Measurements from ENCODE around the gene CRB3. TPM values are rescaled to one million over a fixed set of nuclear protein-coding genes. Genes with fewer than 3 reads are reported as not detected.
A peak's percentile ranks its signal among the peaks of the same experiment; 100 is the strongest.

The CRB3 gene
- total RNA-seq, 4 donors from 2014 or later, result 57.9 to 391 (median 229) TPM

DNA sequence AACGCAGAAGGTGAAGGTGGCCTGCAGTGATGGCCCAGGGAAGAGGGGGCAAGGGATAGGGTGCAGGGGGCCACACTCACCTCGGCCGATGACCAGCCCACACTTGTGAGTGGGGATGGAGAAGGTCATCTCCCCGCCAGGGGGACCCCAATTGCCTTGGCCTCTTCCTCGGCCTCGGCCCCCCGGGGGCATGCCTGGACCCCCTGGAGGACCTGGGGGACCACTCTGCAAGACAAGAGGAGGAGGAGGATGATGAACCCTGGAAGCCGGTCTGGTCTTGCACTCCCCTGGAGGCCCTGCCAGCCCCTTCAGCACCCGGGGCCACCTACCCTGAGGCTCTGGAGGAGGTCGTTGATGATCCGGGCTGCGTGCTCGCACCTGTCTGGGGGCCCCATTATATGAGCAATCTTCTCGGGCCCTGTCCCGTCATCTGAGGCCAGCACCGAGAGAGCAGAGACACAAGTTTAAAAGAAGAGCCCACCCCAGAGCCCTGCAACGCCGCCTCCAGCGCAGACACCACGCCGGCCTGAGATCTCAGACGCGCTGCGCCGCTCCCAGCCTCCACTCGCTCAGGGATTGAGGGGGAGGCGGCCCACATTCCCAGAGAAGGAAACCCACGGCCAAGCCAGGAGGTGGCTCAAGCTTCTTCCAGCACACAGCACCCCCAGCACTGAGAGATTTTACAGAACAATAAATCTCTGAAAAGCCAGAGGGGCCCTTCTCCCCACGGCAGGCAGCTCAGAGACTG lies 47.2 kb upstream of the CRB3 start:
- Histone ChIP-seq H3K4me1 (peaks cover 0 to 24% (median 2%) of the 10 kb centered on the region in 4 donors), H3K27ac (no peak overlapping the region), H3K36me3 (peaks cover 0 to 59% (median 30%) of the 10 kb centered on the region in 4 donors), H3K4me3 (no peak overlapping the region), H3K27me3 (no peaks in the 10 kb centered on the region), H3K9me3 (no peaks in the 10 kb centered on the region)
- WGBS, 2 donors (ENCODE audit: low coverage in 1 of 2), result 93% methylated on average over 25 of the region's 29 CpGs; no CpG with 5 or more reads in 1 of the 2 donors
- TF ChIP-seq, protein P1, sequence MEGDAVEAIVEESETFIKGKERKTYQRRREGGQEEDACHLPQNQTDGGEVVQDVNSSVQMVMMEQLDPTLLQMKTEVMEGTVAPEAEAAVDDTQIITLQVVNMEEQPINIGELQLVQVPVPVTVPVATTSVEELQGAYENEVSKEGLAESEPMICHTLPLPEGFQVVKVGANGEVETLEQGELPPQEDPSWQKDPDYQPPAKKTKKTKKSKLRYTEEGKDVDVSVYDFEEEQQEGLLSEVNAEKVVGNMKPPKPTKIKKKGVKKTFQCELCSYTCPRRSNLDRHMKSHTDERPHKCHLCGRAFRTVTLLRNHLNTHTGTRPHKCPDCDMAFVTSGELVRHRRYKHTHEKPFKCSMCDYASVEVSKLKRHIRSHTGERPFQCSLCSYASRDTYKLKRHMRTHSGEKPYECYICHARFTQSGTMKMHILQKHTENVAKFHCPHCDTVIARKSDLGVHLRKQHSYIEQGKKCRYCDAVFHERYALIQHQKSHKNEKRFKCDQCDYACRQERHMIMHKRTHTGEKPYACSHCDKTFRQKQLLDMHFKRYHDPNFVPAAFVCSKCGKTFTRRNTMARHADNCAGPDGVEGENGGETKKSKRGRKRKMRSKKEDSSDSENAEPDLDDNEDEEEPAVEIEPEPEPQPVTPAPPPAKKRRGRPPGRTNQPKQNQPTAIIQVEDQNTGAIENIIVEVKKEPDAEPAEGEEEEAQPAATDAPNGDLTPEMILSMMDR (IDR thresholded peaks at IDR 0.05), result no peak
- TF ChIP-seq EP300 (IDR thresholded peaks at IDR 0.05; ENCODE audit: low read depth) (no peak), POLR2A (IDR thresholded peaks at IDR 0.05) (no peak), POLR2AphosphoS5 (IDR thresholded peaks at IDR 0.05) (no peak)
- intact Hi-C loops (cut with DNase I; ENCODE audit: low total_unique reads), result no loop called here
- in situ Hi-C loops (cut with MboI; ENCODE audit: low pct_ligation_motif_present in 1 of 4, low pct_unique_long_range_greater_than_20kb in 1 of 4, low sequenced_read_pairs in 3 of 4), result no loop called here
- no peak for DNase-seq

DNA sequence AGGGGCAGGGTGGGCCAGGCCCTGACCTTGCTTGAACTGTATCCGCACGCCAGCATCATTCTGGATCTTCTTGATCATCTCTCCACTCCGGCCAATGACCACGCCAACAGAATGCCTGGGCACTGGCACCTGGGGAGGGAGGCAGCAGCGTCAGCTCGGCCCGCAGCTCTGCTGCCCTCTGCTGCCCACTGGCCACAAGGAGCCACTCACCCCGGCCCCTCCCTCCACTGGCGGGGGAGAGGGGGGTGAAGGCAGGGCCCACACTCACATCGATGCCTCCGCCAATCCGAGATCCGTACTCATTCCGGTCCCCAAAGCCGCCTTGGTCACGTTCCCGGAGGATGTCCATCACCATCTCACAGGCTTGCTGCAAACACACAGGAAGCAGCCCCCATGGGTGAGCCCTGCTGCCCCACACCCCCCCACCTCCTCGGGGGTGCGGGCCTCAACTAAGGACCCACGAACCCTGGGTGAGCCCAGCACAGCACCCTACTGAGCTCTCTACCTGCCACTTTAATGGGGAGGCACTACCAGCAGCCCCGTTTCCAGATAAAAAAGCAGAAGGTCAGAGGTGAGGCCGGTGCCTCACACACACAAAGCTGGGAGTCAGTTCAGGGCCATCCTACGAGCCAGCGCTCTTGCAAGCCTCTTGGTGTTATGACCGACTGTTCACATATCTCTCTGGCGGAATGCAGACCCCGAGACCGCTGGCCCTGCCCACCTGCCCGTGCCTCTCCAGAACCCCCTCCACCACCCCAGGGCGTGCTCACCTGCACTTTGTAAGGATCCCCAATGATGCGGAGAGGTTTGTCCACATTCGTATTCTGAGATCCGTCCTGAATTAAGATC lies 46.1 kb upstream of the CRB3 start:
- DNase-seq, result no peak
- 79% methylated on average over 33 of the region's 33 CpGs; no CpG with 5 or more reads in 1 of the 2 donors for WGBS, 2 donors (ENCODE audit: low coverage in 1 of 2)
- H3K4me1 ChIP-seq, result peaks cover 2 to 27% (median 6%) of the 10 kb centered on the region in 4 donors
- H3K27me3 ChIP-seq, result no peaks in the 10 kb centered on the region
- TF ChIP-seq POLR2AphosphoS5 (IDR thresholded peaks at IDR 0.05) (no peak), POLR2A (IDR thresholded peaks at IDR 0.05) (no peak), EP300 (IDR thresholded peaks at IDR 0.05; ENCODE audit: low read depth) (no peak)
- TF ChIP-seq, protein P1 (IDR thresholded peaks at IDR 0.05), result peak in 3 of 5 experiments; percentile 11 to 23 (median 21)
- H3K27ac ChIP-seq, result no peak overlapping the region
- intact Hi-C loops (cut with DNase I; ENCODE audit: low total_unique reads), result no loop called here
- H3K4me3 ChIP-seq, result no peak overlapping the region
- in situ Hi-C loops (cut with MboI; ENCODE audit: low pct_ligation_motif_present in 1 of 4, low pct_unique_long_range_greater_than_20kb in 1 of 4, low sequenced_read_pairs in 3 of 4), result no loop called here
- peaks cover 0 to 59% (median 30%) of the 10 kb centered on the region in 4 donors for H3K36me3 ChIP-seq
- no peaks in the 10 kb centered on the region for H3K9me3 ChIP-seq

GRCh38 chr19:6418562-6418932 lies 45.5 kb upstream of the CRB3 start:
- in situ Hi-C loops (cut with MboI; ENCODE audit: low pct_ligation_motif_present in 1 of 4, low pct_unique_long_range_greater_than_20kb in 1 of 4, low sequenced_read_pairs in 3 of 4), result no loop called here
- Histone ChIP-seq H3K27ac (no peak overlapping the region), H3K9me3 (no peaks in the 10 kb centered on the region), H3K27me3 (no peaks in the 10 kb centered on the region), H3K36me3 (peaks cover 0 to 59% (median 30%) of the 10 kb centered on the region in 4 donors), H3K4me1 (peaks cover 8 to 27% (median 12%) of the 10 kb centered on the region in 4 donors), H3K4me3 (no peak overlapping the region)
- intact Hi-C loops (cut with DNase I; ENCODE audit: low total_unique reads), result no loop called here
- DNase-seq, result no peak
- 87% methylated on average over 19 of the region's 19 CpGs; no CpG with 5 or more reads in 1 of the 2 donors for WGBS, 2 donors (ENCODE audit: low coverage in 1 of 2)
- TF ChIP-seq, protein P1 (IDR thresholded peaks at IDR 0.05), result no peak
- no peak for TF ChIP-seq POLR2AphosphoS5 (IDR thresholded peaks at IDR 0.05)
- TF ChIP-seq EP300 (IDR thresholded peaks at IDR 0.05; ENCODE audit: low read depth), result no peak
- TF ChIP-seq POLR2A (IDR thresholded peaks at IDR 0.05), result no peak
